PFSK-1 (cell line): Measurements from ENCODE around the gene ETFBKMT.

Experiments
- POLR2AphosphoS5 ChIP-seq: IDR thresholded peaks from 2 replicates; pipeline ENCODE4 v1.6.1; 2012; ENCODE audit warnings: low read depth, mild to moderate bottlenecking, control low read depth, low read length, moderate library complexity
- SIN3A ChIP-seq: IDR thresholded peaks from 2 replicates; pipeline ENCODE4 v1.6.1; 2012; ENCODE audit warnings: mild to moderate bottlenecking, low read length, moderate library complexity, borderline replicate concordance; ENCODE audit not compliant: insufficient read depth

DNA sequence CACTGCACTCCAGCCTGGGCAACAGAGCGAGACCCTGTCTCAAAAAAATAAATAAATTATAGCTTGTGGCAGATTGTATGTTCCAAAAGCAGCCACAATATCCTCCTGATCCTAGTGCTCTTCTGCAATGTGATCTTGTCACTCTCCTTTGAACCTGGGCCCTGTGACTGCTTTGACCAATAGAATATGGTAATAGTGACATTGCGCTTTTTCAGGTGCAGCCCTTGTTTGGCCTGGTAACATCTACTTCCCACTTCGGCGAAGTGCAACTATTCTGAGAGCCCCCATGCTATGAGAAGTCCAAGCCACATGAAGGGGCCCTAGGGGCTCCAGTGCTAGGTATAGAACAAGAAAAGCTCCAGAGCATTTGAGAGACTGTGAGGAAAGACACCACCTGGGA is 37.5 kb upstream of the ETFBKMT start:
- TF ChIP-seq POLR2AphosphoS5: no peak
- no peak for TF ChIP-seq SIN3A
